Activated naive CD8-positive, alpha-beta T cell treated with anti-CD3 and anti-CD28 coated beads, Interleukin-2, amount 50 U/mL, for 24 hours (primary cell): ENCODE results near the gene EFEMP1.

Experiments used
- ATAC-seq: fragments of 150-1000 bp; cut with Tn5 transposase; one replicate; pipeline ENCODE4 v1.10.0; 2021
- DNase-seq: peaks from one replicate; pipeline ENCODE4 v3.0.0; 2021
- H3K27ac Mint-ChIP-seq: one replicate; pipeline ENCODE4 v1.8.0; 2021; ENCODE audit warnings: mild to moderate bottlenecking, mixed read lengths
- H3K27me3 Mint-ChIP-seq: one replicate; pipeline ENCODE4 v1.8.0; 2021; ENCODE audit warnings: mixed read lengths
- H3K36me3 Mint-ChIP-seq: one replicate; pipeline ENCODE4 v1.8.0; 2021; ENCODE audit warnings: low read depth, mixed read lengths
- H3K4me1 Mint-ChIP-seq: one replicate; pipeline ENCODE4 v1.8.0; 2021; ENCODE audit warnings: mixed read lengths
- H3K4me3 Mint-ChIP-seq: one replicate; pipeline ENCODE4 v1.8.0; 2021; ENCODE audit warnings: mild to moderate bottlenecking, moderate library complexity, mixed read lengths
- H3K9me3 Mint-ChIP-seq: one replicate; pipeline ENCODE4 v1.8.0; 2021; ENCODE audit warnings: mixed read lengths

The EFEMP1 gene

GRCh38 chr2:55949211-55949610, 25.6 kb upstream of the EFEMP1 start:
- Mint-ChIP-seq H3K36me3 (no peaks in the 10 kb centered on the region), H3K4me1 (no peaks in the 10 kb centered on the region), H3K9me3 (no peaks in the 10 kb centered on the region), H3K4me3 (no peak overlapping the region), H3K27me3 (no peaks in the 10 kb centered on the region), H3K27ac (no peak overlapping the region)
- ATAC-seq = no peak
- no peak for DNase-seq

GRCh38 chr2:55948176-55948923, 24.8 kb upstream of the EFEMP1 start:
- Mint-ChIP-seq H3K27me3 (no peaks in the 10 kb centered on the region), H3K4me1 (no peaks in the 10 kb centered on the region), H3K9me3 (no peaks in the 10 kb centered on the region), H3K36me3 (no peaks in the 10 kb centered on the region), H3K27ac (no peak overlapping the region), H3K4me3 (no peak overlapping the region)
- DNase-seq (no peak), ATAC-seq (no peak)

DNA sequence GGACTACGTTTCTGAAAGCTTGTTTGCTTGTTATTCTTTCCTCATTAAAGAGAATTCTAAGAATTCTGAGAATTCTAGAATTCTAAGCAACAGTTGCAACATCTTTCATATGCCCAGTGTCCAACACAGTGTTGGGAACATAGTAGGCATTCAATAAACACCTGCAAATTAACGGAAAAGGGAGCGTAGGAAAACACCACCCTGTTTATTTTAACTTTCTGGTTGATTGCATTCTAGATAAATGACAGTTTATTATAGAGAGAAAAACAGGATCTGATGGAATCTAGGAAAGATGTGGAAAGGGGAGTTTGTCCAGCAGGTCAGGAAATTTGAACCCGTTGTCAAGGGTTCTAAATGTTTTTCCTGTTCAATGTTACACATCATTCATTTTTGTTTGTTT, 24.2 kb upstream of the EFEMP1 start:
- H3K9me3 Mint-ChIP-seq = no peaks in the 10 kb centered on the region
- no peak overlapping the region for H3K27ac Mint-ChIP-seq
- ATAC-seq (no peak), DNase-seq (no peak)
- H3K27me3 Mint-ChIP-seq = no peaks in the 10 kb centered on the region
- H3K4me1 Mint-ChIP-seq = no peaks in the 10 kb centered on the region
- H3K36me3 Mint-ChIP-seq = no peaks in the 10 kb centered on the region
- no peak overlapping the region for H3K4me3 Mint-ChIP-seq

GRCh38 chr2:55946793-55947192, 23.2 kb upstream of the EFEMP1 start:
- no peak overlapping the region for H3K4me3 Mint-ChIP-seq
- H3K4me1 Mint-ChIP-seq = no peaks in the 10 kb centered on the region
- H3K36me3 Mint-ChIP-seq = no peaks in the 10 kb centered on the region
- H3K27me3 Mint-ChIP-seq = no peaks in the 10 kb centered on the region
- H3K27ac Mint-ChIP-seq = no peak overlapping the region
- ATAC-seq = no peak
- DNase-seq = no peak
- H3K9me3 Mint-ChIP-seq = no peaks in the 10 kb centered on the region

GRCh38 chr2:55943466-55943865, 19.9 kb upstream of the EFEMP1 start:
- Mint-ChIP-seq H3K27me3 (no peaks in the 10 kb centered on the region), H3K4me3 (no peak overlapping the region)
- ATAC-seq = no peak

GRCh38 chr2:55936351-55936750, 12.8 kb upstream of the EFEMP1 start:
- H3K36me3 Mint-ChIP-seq = no peaks in the 10 kb centered on the region
- ATAC-seq (no peak), DNase-seq (no peak)
- no peaks in the 10 kb centered on the region for H3K9me3 Mint-ChIP-seq
- H3K4me1 Mint-ChIP-seq = no peaks in the 10 kb centered on the region
- no peak overlapping the region for H3K27ac Mint-ChIP-seq
- no peak overlapping the region for H3K4me3 Mint-ChIP-seq
- H3K27me3 Mint-ChIP-seq = no peaks in the 10 kb centered on the region

More at GRCh38 chr2:55943466-55943865, 19.9 kb upstream of the EFEMP1 start:
- DNase-seq = no peak
- H3K36me3 Mint-ChIP-seq = no peaks in the 10 kb centered on the region
- H3K4me1 Mint-ChIP-seq = no peaks in the 10 kb centered on the region
- no peak overlapping the region for H3K27ac Mint-ChIP-seq
- no peaks in the 10 kb centered on the region for H3K9me3 Mint-ChIP-seq

DNA sequence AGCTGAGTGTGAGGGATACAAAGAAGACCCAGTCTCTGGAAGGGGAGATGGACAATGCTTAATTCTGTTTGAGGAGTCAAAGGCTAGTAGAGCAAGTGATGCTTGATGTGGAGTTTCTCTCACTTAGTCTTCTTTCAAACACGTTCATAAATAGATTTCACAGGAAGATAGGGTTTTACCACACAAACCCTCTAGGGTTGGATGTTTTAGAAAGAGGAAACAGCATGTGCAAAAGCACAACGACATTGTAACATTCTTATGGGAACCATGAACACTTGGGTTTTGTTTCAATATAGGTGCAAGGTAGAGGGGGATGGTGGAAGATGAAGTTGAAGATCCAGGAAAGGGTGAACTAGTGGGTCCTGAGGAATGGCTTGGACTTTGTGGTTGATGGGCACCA, 10.8 kb upstream of the EFEMP1 start:
- no peak for DNase-seq
- H3K27ac Mint-ChIP-seq = no peak overlapping the region
- no peaks in the 10 kb centered on the region for H3K27me3 Mint-ChIP-seq
- H3K36me3 Mint-ChIP-seq = no peaks in the 10 kb centered on the region
- H3K9me3 Mint-ChIP-seq = no peaks in the 10 kb centered on the region
- ATAC-seq = no peak
- no peaks in the 10 kb centered on the region for H3K4me1 Mint-ChIP-seq
- H3K4me3 Mint-ChIP-seq = no peak overlapping the region

DNA sequence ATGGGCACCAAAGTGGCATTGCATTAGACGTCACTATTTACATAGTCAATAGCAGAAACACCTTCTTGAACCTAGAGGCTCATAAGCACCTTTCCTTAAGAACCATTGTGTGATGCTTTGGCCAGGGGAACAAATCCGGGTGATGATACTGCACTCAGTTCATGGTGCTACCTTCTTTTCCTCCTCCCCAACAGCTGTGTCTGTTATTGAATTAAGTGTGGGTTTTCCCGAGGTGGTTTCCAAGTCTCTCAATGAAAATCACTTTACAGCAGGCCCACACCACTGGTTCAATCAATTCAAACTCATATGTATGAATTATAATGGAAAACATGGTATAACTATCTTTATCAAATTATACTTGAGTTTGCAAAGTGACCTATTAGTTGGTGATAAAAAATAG, 9.3 kb upstream of the EFEMP1 start:
- H3K4me3 Mint-ChIP-seq = no peak overlapping the region
- ATAC-seq (no peak), DNase-seq (no peak)
- H3K27me3 Mint-ChIP-seq = no peaks in the 10 kb centered on the region
- no peak overlapping the region for H3K27ac Mint-ChIP-seq
- no peaks in the 10 kb centered on the region for H3K36me3 Mint-ChIP-seq
- no peaks in the 10 kb centered on the region for H3K9me3 Mint-ChIP-seq
- no peaks in the 10 kb centered on the region for H3K4me1 Mint-ChIP-seq

GRCh38 chr2:55931281-55931680, 7.7 kb upstream of the EFEMP1 start:
- ATAC-seq (no peak), DNase-seq (no peak)
- Mint-ChIP-seq H3K9me3 (no peaks in the 10 kb centered on the region), H3K4me3 (no peak overlapping the region), H3K27ac (no peak overlapping the region), H3K27me3 (no peaks in the 10 kb centered on the region), H3K36me3 (no peaks in the 10 kb centered on the region), H3K4me1 (no peaks in the 10 kb centered on the region)

GRCh38 chr2:55929476-55929875, 5.9 kb upstream of the EFEMP1 start:
- Mint-ChIP-seq H3K27ac (no peak overlapping the region), H3K27me3 (peaks cover 10% of the 10 kb centered on the region), H3K9me3 (no peaks in the 10 kb centered on the region), H3K4me1 (no peaks in the 10 kb centered on the region), H3K36me3 (no peaks in the 10 kb centered on the region), H3K4me3 (no peak overlapping the region)
- no peak for DNase-seq
- no peak for ATAC-seq

DNA sequence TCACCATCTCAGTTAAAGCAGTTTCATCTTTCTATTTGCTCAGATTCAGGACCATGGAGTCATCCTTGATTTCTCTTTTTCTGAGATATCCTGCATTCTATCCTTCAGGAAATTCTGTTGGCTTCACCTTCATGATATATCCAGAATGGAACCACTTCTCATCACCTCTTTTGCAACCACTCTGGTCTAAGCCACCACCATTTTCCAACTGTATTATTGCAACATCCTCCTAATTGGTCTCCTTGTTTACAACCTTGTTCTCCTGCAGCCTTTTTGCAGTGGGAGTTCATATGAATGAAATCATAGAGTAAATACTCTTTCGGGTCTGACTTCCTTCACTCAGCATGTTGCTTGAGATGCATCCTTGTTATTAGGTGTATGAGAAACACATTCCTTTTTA, 3.4 kb upstream of the EFEMP1 start:
- Mint-ChIP-seq H3K4me3 (no peak overlapping the region), H3K27me3 (peaks cover 31% of the 10 kb centered on the region), H3K27ac (no peak overlapping the region), H3K36me3 (no peaks in the 10 kb centered on the region), H3K4me1 (peaks cover 5% of the 10 kb centered on the region), H3K9me3 (no peaks in the 10 kb centered on the region)
- ATAC-seq (no peak), DNase-seq (no peak)

GRCh38 chr2:55926246-55926645, 2.7 kb upstream of the EFEMP1 start:
- H3K9me3 Mint-ChIP-seq = no peaks in the 10 kb centered on the region
- peaks cover 5% of the 10 kb centered on the region for H3K4me1 Mint-ChIP-seq
- no peaks in the 10 kb centered on the region for H3K36me3 Mint-ChIP-seq
- H3K4me3 Mint-ChIP-seq = no peak overlapping the region
- ATAC-seq (no peak), DNase-seq (no peak)
- no peak overlapping the region for H3K27ac Mint-ChIP-seq
- H3K27me3 Mint-ChIP-seq = peaks cover 36% of the 10 kb centered on the region

GRCh38 chr2:55923982-55924321, 370 bp upstream of the EFEMP1 start:
- DNase-seq (no peak), ATAC-seq (no peak)
- no peak overlapping the region for H3K27ac Mint-ChIP-seq
- no peaks in the 10 kb centered on the region for H3K9me3 Mint-ChIP-seq
- peaks cover 5% of the 10 kb centered on the region for H3K4me1 Mint-ChIP-seq
- no peaks in the 10 kb centered on the region for H3K36me3 Mint-ChIP-seq
- H3K27me3 Mint-ChIP-seq = peaks cover 37% of the 10 kb centered on the region
- H3K4me3 Mint-ChIP-seq = no peak overlapping the region

DNA sequence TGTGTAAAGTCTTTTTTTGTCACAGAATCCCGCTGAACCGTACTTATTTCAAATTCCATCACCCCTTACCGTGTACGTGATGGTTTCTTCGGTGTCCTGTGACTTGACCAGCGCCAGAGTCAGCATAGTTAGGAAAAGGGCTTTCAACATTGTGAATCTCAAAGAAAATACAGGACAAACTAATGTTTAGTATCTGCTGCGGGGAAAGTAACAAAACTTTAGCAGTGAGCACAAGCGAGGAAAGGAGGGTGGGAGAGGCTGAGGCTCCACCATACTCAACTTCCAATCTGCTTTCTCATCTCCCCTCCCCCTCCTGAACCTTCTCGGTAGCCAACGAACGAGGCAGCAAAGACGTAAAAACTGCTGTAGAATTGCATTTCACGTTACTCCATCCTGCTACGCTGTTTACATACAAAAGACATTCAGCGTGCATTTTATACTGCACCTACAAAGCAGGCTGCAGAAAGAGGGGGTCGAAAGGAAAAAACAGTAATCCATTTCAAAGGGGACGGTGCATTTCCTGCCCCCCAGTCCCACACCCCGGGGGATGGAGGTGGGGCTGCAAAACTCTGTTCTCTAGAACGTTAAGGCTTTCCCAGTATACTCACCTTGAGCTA, 1.2 kb downstream of the EFEMP1 start:
- Mint-ChIP-seq H3K4me3 (no peak overlapping the region), H3K9me3 (no peaks in the 10 kb centered on the region), H3K27me3 (peaks cover 37% of the 10 kb centered on the region), H3K4me1 (peaks cover 5% of the 10 kb centered on the region), H3K36me3 (no peaks in the 10 kb centered on the region), H3K27ac (no peak overlapping the region)
- DNase-seq (no peak), ATAC-seq (no peak)

DNA sequence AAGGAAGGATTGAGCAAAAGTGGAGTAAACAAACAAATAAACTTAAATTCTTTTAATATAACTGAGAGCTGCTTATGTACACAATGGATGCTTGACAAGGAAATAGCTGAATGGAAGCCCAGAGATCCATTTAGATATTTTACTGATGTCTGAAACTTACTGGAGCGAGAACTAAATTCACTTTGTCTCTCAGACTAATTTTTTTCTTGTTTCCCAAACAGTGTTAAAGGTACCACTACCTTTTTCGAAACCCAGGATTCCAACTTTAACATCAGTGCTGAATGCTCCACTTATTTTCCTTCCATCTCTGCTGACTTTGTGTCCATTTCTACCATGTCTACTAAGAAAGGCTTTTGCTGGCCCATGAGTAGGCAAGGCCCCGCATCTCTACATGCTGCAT, 4.0 kb downstream of the EFEMP1 start:
- peaks cover 5% of the 10 kb centered on the region for H3K4me1 Mint-ChIP-seq
- no peaks in the 10 kb centered on the region for H3K36me3 Mint-ChIP-seq
- no peak overlapping the region for H3K4me3 Mint-ChIP-seq
- H3K27me3 Mint-ChIP-seq = peaks cover 31% of the 10 kb centered on the region
- ATAC-seq = no peak
- no peak overlapping the region for H3K27ac Mint-ChIP-seq
- H3K9me3 Mint-ChIP-seq = no peaks in the 10 kb centered on the region
- no peak for DNase-seq

- Mint-ChIP-seq H3K27ac (no peak overlapping the region), H3K4me1 (peaks cover 5% of the 10 kb centered on the region), H3K27me3 (peaks cover 24% of the 10 kb centered on the region), H3K4me3 (no peak overlapping the region), H3K9me3 (no peaks in the 10 kb centered on the region), H3K36me3 (no peaks in the 10 kb centered on the region)
- ATAC-seq = no peak
- DNase-seq = no peak
These were observed 4.7 kb downstream of the EFEMP1 start for GRCh38 chr2:55918856-55919255.
